ENCODE measurements around the gene TMEM38B. TPM values are rescaled to one million over a fixed set of nuclear protein-coding genes. Genes with fewer than 3 reads are reported as not detected.
A peak's percentile ranks its signal among the peaks of the same experiment; 100 is the strongest.

TMEM38B gene
- total RNA-seq, 1 donor: 17.9 TPM

GRCh38 chr9:105673850-105674387 lies 20.4 kb upstream of the TMEM38B start:
- Histone ChIP-seq H3K27me3 (ENCODE audit: insufficient read depth, low read length) (no peaks in the 10 kb centered on the region), H3K4me1 (ENCODE audit: insufficient read depth, low read length) (peaks cover 9% of the 10 kb centered on the region), H3K9me3 (ENCODE audit: low read depth, low read length) (no peaks in the 10 kb centered on the region), H3K4me3 (ENCODE audit: low read length) (no peak overlapping the region)

GRCh38 chr9:105676351-105676923 lies 17.9 kb upstream of the TMEM38B start:
- H3K27me3 ChIP-seq (ENCODE audit: insufficient read depth, low read length): no peaks in the 10 kb centered on the region

GRCh38 chr9:105678163-105678562 lies 16.2 kb upstream of the TMEM38B start:
- Histone ChIP-seq H3K9me3 (ENCODE audit: low read depth, low read length) (no peaks in the 10 kb centered on the region), H3K27me3 (ENCODE audit: insufficient read depth, low read length) (no peaks in the 10 kb centered on the region), H3K4me3 (ENCODE audit: low read length) (no peak overlapping the region), H3K4me1 (ENCODE audit: insufficient read depth, low read length) (peaks cover 5% of the 10 kb centered on the region)

More at GRCh38 chr9:105676351-105676923, 17.9 kb upstream of the TMEM38B start:
- no peaks in the 10 kb centered on the region for H3K9me3 ChIP-seq (ENCODE audit: low read depth, low read length)
- peaks cover 9% of the 10 kb centered on the region for H3K4me1 ChIP-seq (ENCODE audit: insufficient read depth, low read length)
- no peak overlapping the region for H3K4me3 ChIP-seq (ENCODE audit: low read length)

GRCh38 chr9:105678781-105679180 lies 15.6 kb upstream of the TMEM38B start:
- no peaks in the 10 kb centered on the region for H3K27me3 ChIP-seq (ENCODE audit: insufficient read depth, low read length)
- H3K4me1 ChIP-seq (ENCODE audit: insufficient read depth, low read length): peaks cover 3% of the 10 kb centered on the region
- H3K4me3 ChIP-seq (ENCODE audit: low read length): no peak overlapping the region
- no peaks in the 10 kb centered on the region for H3K9me3 ChIP-seq (ENCODE audit: low read depth, low read length)

GRCh38 chr9:105679257-105680022 lies 14.9 kb upstream of the TMEM38B start:
- Histone ChIP-seq H3K9me3 (ENCODE audit: low read depth, low read length) (no peaks in the 10 kb centered on the region), H3K4me3 (ENCODE audit: low read length) (no peak overlapping the region), H3K4me1 (ENCODE audit: insufficient read depth, low read length) (no peaks in the 10 kb centered on the region), H3K27me3 (ENCODE audit: insufficient read depth, low read length) (no peaks in the 10 kb centered on the region)

GRCh38 chr9:105681313-105681712 lies 13.0 kb upstream of the TMEM38B start:
- no peaks in the 10 kb centered on the region for H3K4me1 ChIP-seq (ENCODE audit: insufficient read depth, low read length)
- H3K9me3 ChIP-seq (ENCODE audit: low read depth, low read length): no peaks in the 10 kb centered on the region
- H3K27me3 ChIP-seq (ENCODE audit: insufficient read depth, low read length): no peaks in the 10 kb centered on the region
- no peak overlapping the region for H3K4me3 ChIP-seq (ENCODE audit: low read length)

GRCh38 chr9:105681724-105682123 lies 12.6 kb upstream of the TMEM38B start:
- Histone ChIP-seq H3K4me1 (ENCODE audit: insufficient read depth, low read length) (no peaks in the 10 kb centered on the region), H3K27me3 (ENCODE audit: insufficient read depth, low read length) (no peaks in the 10 kb centered on the region), H3K4me3 (ENCODE audit: low read length) (no peak overlapping the region), H3K9me3 (ENCODE audit: low read depth, low read length) (no peaks in the 10 kb centered on the region)

- Histone ChIP-seq H3K4me1 (ENCODE audit: insufficient read depth, low read length) (no peaks in the 10 kb centered on the region), H3K4me3 (ENCODE audit: low read length) (no peak overlapping the region), H3K27me3 (ENCODE audit: insufficient read depth, low read length) (no peaks in the 10 kb centered on the region), H3K9me3 (ENCODE audit: low read depth, low read length) (no peaks in the 10 kb centered on the region)
These were observed 10.6 kb upstream of the TMEM38B start for GRCh38 chr9:105683688-105684275.

- no peak overlapping the region for H3K4me3 ChIP-seq (ENCODE audit: low read length)
- no peaks in the 10 kb centered on the region for H3K4me1 ChIP-seq (ENCODE audit: insufficient read depth, low read length)
- H3K27me3 ChIP-seq (ENCODE audit: insufficient read depth, low read length): peaks cover 2% of the 10 kb centered on the region
- H3K9me3 ChIP-seq (ENCODE audit: low read depth, low read length): no peaks in the 10 kb centered on the region
These were observed 7.4 kb upstream of the TMEM38B start for GRCh38 chr9:105686936-105687335.

- no peaks in the 10 kb centered on the region for H3K9me3 ChIP-seq (ENCODE audit: low read depth, low read length)
- H3K27me3 ChIP-seq (ENCODE audit: insufficient read depth, low read length): peaks cover 13% of the 10 kb centered on the region
- H3K4me1 ChIP-seq (ENCODE audit: insufficient read depth, low read length): peaks cover 18% of the 10 kb centered on the region
- H3K4me3 ChIP-seq (ENCODE audit: low read length): no peak overlapping the region
These were observed 3.6 kb upstream of the TMEM38B start for GRCh38 chr9:105690742-105691141.

GRCh38 chr9:105693435-105694189 lies 729 bp upstream of the TMEM38B start:
- peaks cover 18% of the 10 kb centered on the region for H3K4me1 ChIP-seq (ENCODE audit: insufficient read depth, low read length)
- no peaks in the 10 kb centered on the region for H3K9me3 ChIP-seq (ENCODE audit: low read depth, low read length)
- peaks cover 13% of the 10 kb centered on the region for H3K27me3 ChIP-seq (ENCODE audit: insufficient read depth, low read length)
- peak overlapping the region; percentile 58 for H3K4me3 ChIP-seq (ENCODE audit: low read length)

GRCh38 chr9:105694848-105695581 lies 674 bp downstream of the TMEM38B start:
- H3K4me1 ChIP-seq (ENCODE audit: insufficient read depth, low read length): peaks cover 18% of the 10 kb centered on the region

GRCh38 chr9:105696219-105696793 lies 2.0 kb downstream of the TMEM38B start:
- Histone ChIP-seq H3K4me1 (ENCODE audit: insufficient read depth, low read length) (peaks cover 18% of the 10 kb centered on the region), H3K4me3 (ENCODE audit: low read length) (no peak overlapping the region), H3K9me3 (ENCODE audit: low read depth, low read length) (no peaks in the 10 kb centered on the region), H3K27me3 (ENCODE audit: insufficient read depth, low read length) (peaks cover 13% of the 10 kb centered on the region)

More at GRCh38 chr9:105694848-105695581, 674 bp downstream of the TMEM38B start:
- Histone ChIP-seq H3K9me3 (ENCODE audit: low read depth, low read length) (no peaks in the 10 kb centered on the region), H3K4me3 (ENCODE audit: low read length) (peak overlapping the region; percentile 58), H3K27me3 (ENCODE audit: insufficient read depth, low read length) (peaks cover 13% of the 10 kb centered on the region)

- H3K4me3 ChIP-seq (ENCODE audit: low read length): no peak overlapping the region
- peaks cover 18% of the 10 kb centered on the region for H3K4me1 ChIP-seq (ENCODE audit: insufficient read depth, low read length)
- no peaks in the 10 kb centered on the region for H3K9me3 ChIP-seq (ENCODE audit: low read depth, low read length)
- H3K27me3 ChIP-seq (ENCODE audit: insufficient read depth, low read length): peaks cover 7% of the 10 kb centered on the region
These were observed 3.5 kb downstream of the TMEM38B start for GRCh38 chr9:105697871-105698270.

Measured in mononuclear cell (primary cell).